Mucosa of stomach (tissue), 1 donor: ENCODE measurements around the gene AK6.

Experiments
- H3K27me3 ChIP-seq: one replicate; pipeline ENCODE4 v1.7.0; 2013; ENCODE audit warnings: mild to moderate bottlenecking, low read length; ENCODE audit not compliant: control insufficient read depth, insufficient read depth
- H3K36me3 ChIP-seq: one replicate; pipeline ENCODE4 v1.7.0; 2013; ENCODE audit warnings: low read length; ENCODE audit not compliant: control insufficient read depth, insufficient read depth
- H3K4me1 ChIP-seq: one replicate; pipeline ENCODE4 v1.7.0; 2013; ENCODE audit warnings: mild to moderate bottlenecking, low read length; ENCODE audit not compliant: control insufficient read depth, insufficient read depth
- H3K4me3 ChIP-seq: one replicate; pipeline ENCODE4 v1.7.0; 2013; ENCODE audit warnings: low read length
- H3K9ac ChIP-seq: one replicate; pipeline ENCODE4 v1.7.0; 2013; ENCODE audit warnings: mild to moderate bottlenecking, low read length, moderate library complexity
- H3K9me3 ChIP-seq: one replicate; pipeline ENCODE4 v1.7.0; 2013; ENCODE audit warnings: mild to moderate bottlenecking, low read length, moderate library complexity; ENCODE audit not compliant: control insufficient read depth
- donor health status: Pancreatic carcinoma.

AK6 gene

DNA sequence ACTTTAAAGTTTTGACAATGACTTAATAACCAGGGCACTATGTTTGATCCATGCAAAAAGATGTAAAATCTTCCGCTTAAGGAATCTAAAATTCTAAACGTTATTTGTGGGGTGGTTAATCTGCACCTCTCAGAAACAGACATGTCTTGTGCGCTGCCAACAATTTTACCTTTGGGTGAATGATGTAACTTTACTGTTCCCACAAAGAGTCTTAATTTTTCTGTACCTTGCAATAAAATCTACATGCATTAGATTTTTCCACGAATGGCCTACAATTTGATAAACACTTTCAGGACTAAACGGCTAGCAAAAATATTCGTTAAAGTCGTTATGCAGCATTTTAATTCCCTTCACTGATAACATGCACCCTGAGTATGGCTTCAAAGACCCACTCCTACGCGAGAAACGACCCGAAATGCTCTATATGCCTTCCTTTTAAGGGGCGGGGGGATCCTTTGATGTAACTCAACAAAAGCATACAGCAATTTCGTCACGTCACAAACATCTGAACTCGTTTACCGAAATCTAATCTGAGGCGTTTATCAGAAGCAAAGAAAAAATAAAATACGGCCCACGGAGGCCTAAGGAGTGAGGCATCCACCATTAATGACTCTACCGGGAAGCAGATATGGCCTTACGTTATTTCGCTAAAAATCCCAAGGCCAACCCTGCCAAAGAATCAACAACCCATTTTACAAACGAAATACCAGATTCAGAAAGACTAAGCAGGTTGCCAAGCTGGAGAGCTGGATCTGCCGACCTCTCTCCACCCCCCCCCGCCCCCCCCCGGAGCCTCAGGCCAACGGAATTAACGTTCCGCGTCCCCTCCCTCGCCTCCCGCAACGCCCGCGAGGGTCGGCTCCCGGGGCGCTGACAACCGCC, 621 bp downstream of the AK6 start:
- Histone ChIP-seq H3K36me3 (no peaks in the 10 kb centered on the region), H3K4me3 (peak overlapping the region; percentile 63), H3K9me3 (no peaks in the 10 kb centered on the region), H3K9ac (peak overlapping the region; percentile 92), H3K27me3 (no peaks in the 10 kb centered on the region), H3K4me1 (no peaks in the 10 kb centered on the region)

DNA sequence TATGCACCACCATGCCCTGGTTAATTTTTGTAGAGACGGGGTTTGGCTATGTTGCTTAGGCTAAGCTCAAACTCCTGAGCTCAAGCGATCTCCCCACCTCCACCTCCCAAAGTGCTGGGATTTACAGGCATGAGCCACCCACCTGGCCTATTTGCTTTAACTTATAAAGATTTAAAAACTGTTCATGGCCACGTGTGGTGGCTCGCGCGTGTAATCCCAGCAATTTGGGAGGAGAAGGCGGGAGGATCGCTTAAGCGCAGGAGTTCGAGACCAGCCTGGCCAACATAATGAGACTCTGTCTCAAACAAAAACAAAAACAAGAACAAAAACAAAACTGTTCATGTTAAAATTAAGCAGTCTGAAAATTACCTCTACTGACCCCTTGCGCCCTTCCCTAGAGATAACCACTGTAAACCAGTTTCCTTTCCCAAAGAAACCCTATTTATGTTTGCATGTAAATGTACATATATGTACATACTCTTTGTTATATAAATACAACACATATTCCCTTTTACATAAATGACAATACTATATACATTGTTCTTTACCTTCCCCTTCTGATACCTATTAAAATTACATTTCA, 1.5 kb downstream of the AK6 start:
- Histone ChIP-seq H3K9me3 (no peaks in the 10 kb centered on the region), H3K27me3 (no peaks in the 10 kb centered on the region), H3K9ac (peak overlapping the region; percentile 92), H3K36me3 (no peaks in the 10 kb centered on the region), H3K4me3 (no peak overlapping the region), H3K4me1 (no peaks in the 10 kb centered on the region)

DNA sequence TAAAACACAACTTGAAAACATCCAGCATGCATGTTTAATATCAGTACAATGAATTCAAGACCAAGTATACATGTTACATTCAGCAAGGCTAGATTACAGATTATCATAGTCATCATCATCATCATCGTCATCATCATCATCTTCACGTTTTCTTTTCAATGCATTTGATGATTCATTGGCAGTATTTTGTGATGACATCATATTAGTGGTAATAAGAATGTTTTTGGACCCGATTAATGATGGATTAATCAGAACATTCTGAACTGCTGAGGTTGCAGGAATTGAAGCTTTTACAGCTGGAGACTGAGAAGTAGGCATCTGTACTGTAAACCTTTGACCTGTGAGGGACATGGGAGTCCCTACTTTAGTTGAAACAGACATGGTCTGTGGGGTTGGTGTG, 4.5 kb downstream of the AK6 start:
- no peak overlapping the region for H3K9ac ChIP-seq
- H3K4me1 ChIP-seq: no peaks in the 10 kb centered on the region
- no peaks in the 10 kb centered on the region for H3K9me3 ChIP-seq
- no peak overlapping the region for H3K4me3 ChIP-seq
- no peaks in the 10 kb centered on the region for H3K36me3 ChIP-seq
- no peaks in the 10 kb centered on the region for H3K27me3 ChIP-seq

DNA sequence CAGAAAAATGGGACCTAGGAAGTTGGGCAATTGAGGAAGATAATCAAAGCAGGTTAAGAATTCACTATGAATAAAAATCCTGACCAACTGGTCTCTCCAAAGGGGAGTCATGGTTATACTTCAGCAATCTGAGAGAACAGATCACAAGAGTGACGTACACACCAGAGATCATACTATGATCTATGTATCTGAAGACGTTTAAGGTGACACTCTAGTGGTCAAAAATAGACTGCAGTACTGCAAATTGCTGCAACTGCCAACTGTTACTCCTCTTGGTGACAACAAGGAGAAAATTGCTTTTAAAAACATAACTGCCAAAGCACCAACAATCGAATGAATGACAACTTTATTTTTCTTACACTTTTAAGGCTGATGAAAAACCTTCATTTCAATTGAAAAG, 4.9 kb downstream of the AK6 start:
- no peaks in the 10 kb centered on the region for H3K27me3 ChIP-seq
- H3K4me1 ChIP-seq: no peaks in the 10 kb centered on the region
- no peak overlapping the region for H3K9ac ChIP-seq
- no peak overlapping the region for H3K4me3 ChIP-seq
- H3K9me3 ChIP-seq: no peaks in the 10 kb centered on the region
- no peaks in the 10 kb centered on the region for H3K36me3 ChIP-seq

DNA sequence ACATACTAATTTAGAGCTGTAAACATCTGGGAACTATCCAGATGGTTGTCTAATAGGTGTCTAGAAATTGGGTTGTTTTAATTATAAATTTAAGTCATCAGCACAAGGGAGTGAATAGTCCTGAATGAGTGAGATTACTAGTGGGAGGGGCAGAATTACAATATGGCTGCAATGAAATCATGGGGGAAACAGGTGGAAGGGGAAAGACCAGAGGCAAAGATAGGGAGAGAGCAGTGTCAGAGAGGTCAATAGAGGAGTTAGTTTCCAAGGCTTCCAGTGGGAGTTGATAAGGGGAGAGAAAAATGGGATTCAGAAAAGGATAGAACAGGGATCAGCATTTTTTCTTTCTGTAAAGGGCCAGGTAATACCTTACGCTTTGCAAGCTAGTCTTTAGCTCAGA, 8.9 kb downstream of the AK6 start:
- Histone ChIP-seq H3K9me3 (no peaks in the 10 kb centered on the region), H3K9ac (no peak overlapping the region), H3K4me1 (no peaks in the 10 kb centered on the region), H3K36me3 (no peaks in the 10 kb centered on the region), H3K27me3 (no peaks in the 10 kb centered on the region), H3K4me3 (no peak overlapping the region)

DNA sequence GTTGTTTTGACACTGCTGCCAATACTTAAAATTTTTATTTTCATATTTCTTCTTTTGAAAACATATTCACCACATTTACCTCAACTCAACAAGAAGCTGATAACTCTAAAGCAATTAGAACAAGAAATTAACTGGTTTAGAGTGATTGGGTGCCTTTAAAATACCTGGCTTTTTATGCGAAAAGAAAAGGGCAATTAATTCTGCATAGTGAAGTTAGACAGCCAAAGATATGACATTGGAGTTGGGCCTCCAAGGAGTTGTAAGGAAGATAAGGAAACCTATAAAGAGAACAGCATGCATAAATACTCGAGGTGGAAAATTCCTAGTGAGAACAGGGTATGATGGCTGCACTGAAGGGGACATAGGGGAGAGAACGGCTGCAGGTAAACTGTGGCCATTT, 9.6 kb downstream of the AK6 start:
- Histone ChIP-seq H3K9me3 (no peaks in the 10 kb centered on the region), H3K27me3 (no peaks in the 10 kb centered on the region), H3K4me1 (no peaks in the 10 kb centered on the region), H3K36me3 (no peaks in the 10 kb centered on the region), H3K9ac (no peak overlapping the region), H3K4me3 (no peak overlapping the region)

DNA sequence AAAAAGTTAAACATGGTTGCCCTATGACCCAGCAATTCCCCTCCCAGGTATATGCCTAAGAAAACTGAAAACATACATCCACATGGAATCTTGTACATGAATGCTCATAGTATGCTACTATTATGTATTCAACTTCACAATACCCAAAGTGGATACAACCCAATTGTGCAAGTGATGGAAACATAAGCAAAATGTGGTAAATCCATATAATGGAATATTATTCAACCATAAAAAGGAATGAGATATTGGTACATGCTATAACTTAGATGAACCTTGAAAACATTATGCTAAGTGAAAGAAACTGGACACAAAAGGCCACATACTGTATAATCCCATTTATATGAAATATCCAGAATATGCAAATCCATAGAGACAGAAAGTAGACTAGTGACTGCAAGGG, 18.7 kb downstream of the AK6 start:
- Histone ChIP-seq H3K4me1 (no peaks in the 10 kb centered on the region), H3K9ac (no peak overlapping the region), H3K27me3 (no peaks in the 10 kb centered on the region), H3K36me3 (no peaks in the 10 kb centered on the region), H3K9me3 (no peaks in the 10 kb centered on the region), H3K4me3 (no peak overlapping the region)

DNA sequence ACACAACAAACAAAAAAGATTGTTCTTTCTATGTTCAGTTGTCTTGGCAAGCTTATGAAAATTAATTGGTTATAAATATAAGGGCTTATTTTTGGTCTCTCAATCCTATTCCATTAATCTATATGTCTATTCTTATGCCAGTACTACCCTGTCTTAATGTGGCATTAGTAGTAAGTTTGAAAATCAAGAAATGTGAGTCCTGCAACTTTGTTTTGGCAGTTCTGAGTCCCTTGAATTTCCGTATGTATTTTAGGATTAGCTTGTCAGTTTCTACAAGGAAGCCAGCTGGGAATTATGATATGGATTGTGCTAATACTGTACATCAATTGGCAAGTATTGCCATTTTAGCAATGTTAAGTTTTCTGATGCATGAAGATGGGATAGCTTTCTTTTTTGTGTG, 26.2 kb downstream of the AK6 start:
- H3K27me3 ChIP-seq: no peaks in the 10 kb centered on the region
- no peaks in the 10 kb centered on the region for H3K36me3 ChIP-seq
- no peak overlapping the region for H3K9ac ChIP-seq
- H3K9me3 ChIP-seq: no peaks in the 10 kb centered on the region
- H3K4me1 ChIP-seq: no peaks in the 10 kb centered on the region
- H3K4me3 ChIP-seq: no peak overlapping the region

DNA sequence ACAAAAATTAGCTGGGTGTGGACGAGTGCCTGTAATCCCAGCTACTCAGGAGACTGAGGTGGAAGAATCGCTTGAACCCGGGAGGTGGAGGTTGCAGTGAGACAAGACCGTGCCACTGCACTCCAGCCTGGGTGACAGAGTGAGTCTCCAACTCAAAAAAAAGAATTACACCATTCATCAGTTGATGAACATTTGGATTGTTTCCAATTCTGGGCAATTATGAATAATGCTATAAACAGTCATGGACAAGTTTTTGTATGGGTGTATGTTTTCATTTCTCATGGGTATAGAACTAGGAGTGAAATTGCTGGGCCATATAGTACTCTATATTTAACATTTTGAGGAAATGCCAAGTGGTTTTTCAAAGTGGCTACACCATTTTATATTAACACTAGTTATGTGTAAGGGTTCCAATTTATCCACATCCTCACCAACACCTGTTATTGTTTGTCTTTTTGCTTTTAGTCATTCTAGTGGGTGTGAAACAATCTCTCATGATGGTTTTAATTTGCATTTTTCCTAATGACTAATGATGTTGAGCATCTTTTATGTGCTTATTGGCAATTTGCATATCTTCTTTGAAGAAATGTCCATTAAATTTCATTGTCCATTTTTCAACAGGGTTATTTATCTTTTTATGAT, 27.7 kb downstream of the AK6 start:
- no peaks in the 10 kb centered on the region for H3K36me3 ChIP-seq
- H3K4me1 ChIP-seq: no peaks in the 10 kb centered on the region
- no peaks in the 10 kb centered on the region for H3K27me3 ChIP-seq
- H3K9me3 ChIP-seq: no peaks in the 10 kb centered on the region
- H3K4me3 ChIP-seq: no peak overlapping the region
- no peak overlapping the region for H3K9ac ChIP-seq

DNA sequence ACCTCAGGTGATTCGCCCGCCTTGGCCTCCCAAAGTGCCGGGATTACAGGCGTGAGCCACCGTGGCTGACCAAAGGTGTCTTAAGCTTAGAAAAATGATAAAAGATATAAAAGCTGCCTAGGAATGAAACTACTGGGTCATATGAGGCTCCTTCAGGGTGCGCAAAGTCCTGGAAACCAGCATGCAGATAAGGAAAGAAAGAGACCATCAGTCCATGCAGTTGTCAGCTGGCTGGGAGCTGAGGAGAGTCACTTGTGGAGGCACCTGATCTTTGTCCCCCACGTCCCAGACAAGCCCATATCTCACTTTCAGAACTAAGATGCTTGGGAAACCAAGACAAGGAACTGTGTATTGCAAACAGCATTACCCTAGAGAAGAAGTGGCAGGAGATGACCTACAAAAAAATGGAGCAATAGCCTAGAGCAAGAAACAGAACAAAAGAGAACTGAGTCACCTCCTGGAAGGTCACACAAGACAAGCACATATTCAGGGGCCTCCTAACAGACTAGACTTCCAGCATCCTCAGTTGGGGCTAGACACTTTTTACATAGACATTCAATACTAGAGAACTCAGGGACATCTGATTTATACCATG, 33.9 kb downstream of the AK6 start:
- H3K9ac ChIP-seq: no peak overlapping the region
- H3K36me3 ChIP-seq: no peaks in the 10 kb centered on the region
- H3K27me3 ChIP-seq: no peaks in the 10 kb centered on the region
- peaks cover 9% of the 10 kb centered on the region for H3K4me1 ChIP-seq
- no peak overlapping the region for H3K4me3 ChIP-seq
- H3K9me3 ChIP-seq: no peaks in the 10 kb centered on the region

DNA sequence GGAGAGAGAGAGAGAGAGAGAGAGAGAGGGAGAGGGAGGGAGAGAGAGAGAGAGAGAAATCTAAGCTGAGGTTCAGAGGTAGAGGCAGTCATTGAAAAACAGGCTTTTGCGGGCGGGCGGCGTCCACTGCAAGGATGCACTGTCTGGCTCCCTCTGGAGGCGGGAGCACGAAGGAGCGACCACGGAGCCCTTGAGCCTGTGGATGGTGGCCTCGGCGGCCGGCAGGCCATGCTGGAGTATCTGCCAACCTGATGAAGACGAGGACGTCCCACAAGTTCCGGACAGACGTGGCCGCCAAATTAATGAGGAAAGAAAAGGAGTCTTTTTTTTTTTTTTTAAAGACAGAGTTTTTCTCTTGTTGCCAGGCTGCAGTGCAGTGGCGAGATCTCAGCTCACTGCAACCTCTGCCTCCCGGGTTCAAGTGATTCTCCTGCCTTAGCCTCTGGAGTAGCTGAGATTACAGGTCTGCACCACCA, 34.5 kb downstream of the AK6 start:
- no peak overlapping the region for H3K4me3 ChIP-seq
- H3K9ac ChIP-seq: no peak overlapping the region
- no peaks in the 10 kb centered on the region for H3K27me3 ChIP-seq
- no peaks in the 10 kb centered on the region for H3K9me3 ChIP-seq
- no peaks in the 10 kb centered on the region for H3K36me3 ChIP-seq
- H3K4me1 ChIP-seq: peaks cover 9% of the 10 kb centered on the region
